Measurements from ENCODE around the gene INPP5A.
A peak's percentile ranks its signal among the peaks of the same experiment; 100 is the strongest.

INPP5A gene

DNA sequence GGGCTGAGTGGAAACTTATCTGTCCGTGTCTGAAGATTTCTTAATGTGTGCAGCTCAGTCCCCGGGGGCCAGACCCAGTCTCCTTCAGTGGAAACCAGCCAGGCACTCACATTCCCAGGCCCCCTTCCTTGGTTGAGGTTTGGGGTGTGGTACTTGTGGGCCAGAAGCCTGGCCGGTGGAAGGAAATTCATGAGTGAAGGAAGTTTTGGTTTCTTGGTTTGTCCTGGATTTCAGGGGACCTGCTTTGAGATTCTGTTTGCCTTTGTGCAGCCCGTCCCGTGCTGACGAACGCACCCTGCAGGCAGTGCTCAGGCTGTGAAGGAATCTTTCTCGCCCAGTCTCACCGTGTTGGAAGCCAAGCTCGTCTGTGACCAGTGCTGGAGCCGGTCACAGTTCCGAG, 2.9 kb downstream of the INPP5A start:
- no peaks in the 10 kb centered on the region for H3K79me1 ChIP-seq (ENCODE audit: low read depth, low read length)
- H3K4me2 ChIP-seq (ENCODE audit: insufficient read depth, low read length, poor library complexity, severe bottlenecking): no peak overlapping the region
- no peak overlapping the region for H3K18ac ChIP-seq (ENCODE audit: low read length)
- DNase-seq (ENCODE audit: low spot score): no peak
- no peak overlapping the region for H4K91ac ChIP-seq (ENCODE audit: low read depth, low read length, poor library complexity)
- H2AFZ ChIP-seq (ENCODE audit: low read length): no peak overlapping the region
- no peak overlapping the region for H2AK5ac ChIP-seq (ENCODE audit: low read depth, low read length)
- H3K9ac ChIP-seq (ENCODE audit: low read depth, low read length, poor library complexity): no peak overlapping the region
- H3K23ac ChIP-seq (ENCODE audit: low read depth, low read length, poor library complexity): no peak overlapping the region
- peaks cover 12 to 36% of the 10 kb centered on the region in 2 donors for H3K4me1 ChIP-seq (ENCODE audit: control insufficient read depth in 2 of 2, insufficient read depth in 1 of 2, low read depth in 1 of 2, low read length in 2 of 2)
- no peak overlapping the region for H2BK15ac ChIP-seq (ENCODE audit: low read length)
- no peak overlapping the region for H3K4me3 ChIP-seq (ENCODE audit: low read length in 2 of 2)
- H2BK120ac ChIP-seq (ENCODE audit: low read depth, low read length): no peak overlapping the region
- no peak overlapping the region for H2BK12ac ChIP-seq (ENCODE audit: low read length)
- no peaks in the 10 kb centered on the region for H3K36me3 ChIP-seq (replicated peaks in 1 of 2; ENCODE audit: control insufficient read depth in 2 of 2, insufficient read depth in 2 of 2, low read length in 2 of 2)
- H3K14ac ChIP-seq (ENCODE audit: low read length): no peak overlapping the region
- H3K9me3 ChIP-seq (replicated peaks in 1 of 2; ENCODE audit: control insufficient read depth in 2 of 2, insufficient read depth in 1 of 2, low read depth in 1 of 2, low read length in 2 of 2): no peaks in the 10 kb centered on the region
- no peaks in the 10 kb centered on the region for H3K27me3 ChIP-seq (ENCODE audit: control insufficient read depth in 3 of 3, insufficient read depth in 3 of 3, low read depth in 1 of 3, low read length in 3 of 3)
- H4K8ac ChIP-seq (ENCODE audit: low read depth, low read length): no peak overlapping the region
- H3K4ac ChIP-seq (ENCODE audit: low read length): no peak overlapping the region
- WGBS, 2 donors (ENCODE audit: extremely low coverage in 2 of 2, insufficient read length in 2 of 2, insufficient replicate concordance in 1 of 2): no CpG with 5 or more reads among the region's 12 CpGs
- no peak overlapping the region for H3K27ac ChIP-seq (replicated peaks; ENCODE audit: low read length)
- H2BK5ac ChIP-seq (ENCODE audit: low read length): no peak overlapping the region

DNA sequence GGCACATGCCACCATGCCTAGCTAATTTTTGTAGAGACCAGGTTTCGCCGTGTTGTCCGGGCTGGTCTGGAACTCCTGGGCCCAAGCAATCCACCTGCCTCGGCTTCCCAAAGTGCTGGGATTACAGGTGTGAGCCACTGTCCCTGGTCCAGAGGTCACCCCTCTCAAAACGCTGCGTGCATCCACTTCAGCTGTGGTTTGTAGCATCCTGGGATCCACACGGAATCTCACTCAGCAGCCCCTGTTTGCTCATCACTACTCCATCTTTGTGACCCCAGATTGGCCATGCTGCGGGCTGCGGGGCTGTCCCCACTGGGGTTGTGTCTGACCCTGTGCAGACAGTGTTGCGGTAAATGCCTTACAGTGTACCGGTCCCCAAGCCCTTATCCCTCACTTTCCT, 3.5 kb downstream of the INPP5A start:
- H3K36me3 ChIP-seq (replicated peaks in 1 of 2; ENCODE audit: control insufficient read depth in 2 of 2, insufficient read depth in 2 of 2, low read length in 2 of 2): no peaks in the 10 kb centered on the region
- no peak overlapping the region for H4K8ac ChIP-seq (ENCODE audit: low read depth, low read length)
- H4K91ac ChIP-seq (ENCODE audit: low read depth, low read length, poor library complexity): no peak overlapping the region
- H3K14ac ChIP-seq (ENCODE audit: low read length): no peak overlapping the region
- no peak overlapping the region for H2AFZ ChIP-seq (ENCODE audit: low read length)
- H3K27ac ChIP-seq (replicated peaks; ENCODE audit: low read length): no peak overlapping the region
- no peaks in the 10 kb centered on the region for H3K27me3 ChIP-seq (ENCODE audit: control insufficient read depth in 3 of 3, insufficient read depth in 3 of 3, low read depth in 1 of 3, low read length in 3 of 3)
- no peak for DNase-seq (ENCODE audit: low spot score)
- no CpG with 5 or more reads among the region's 11 CpGs for WGBS, 2 donors (ENCODE audit: extremely low coverage in 2 of 2, insufficient read length in 2 of 2, insufficient replicate concordance in 1 of 2)
- H3K4me3 ChIP-seq (ENCODE audit: low read length in 2 of 2): no peak overlapping the region
- H2BK5ac ChIP-seq (ENCODE audit: low read length): no peak overlapping the region
- no peak overlapping the region for H2BK15ac ChIP-seq (ENCODE audit: low read length)
- H3K79me1 ChIP-seq (ENCODE audit: low read depth, low read length): no peaks in the 10 kb centered on the region
- no peak overlapping the region for H2AK5ac ChIP-seq (ENCODE audit: low read depth, low read length)
- H3K9ac ChIP-seq (ENCODE audit: low read depth, low read length, poor library complexity): no peak overlapping the region
- no peak overlapping the region for H3K23ac ChIP-seq (ENCODE audit: low read depth, low read length, poor library complexity)
- no peaks in the 10 kb centered on the region for H3K9me3 ChIP-seq (replicated peaks in 1 of 2; ENCODE audit: control insufficient read depth in 2 of 2, insufficient read depth in 1 of 2, low read depth in 1 of 2, low read length in 2 of 2)
- no peak overlapping the region for H3K4me2 ChIP-seq (ENCODE audit: insufficient read depth, low read length, poor library complexity, severe bottlenecking)
- no peak overlapping the region for H3K18ac ChIP-seq (ENCODE audit: low read length)
- no peak overlapping the region for H2BK12ac ChIP-seq (ENCODE audit: low read length)
- H3K4ac ChIP-seq (ENCODE audit: low read length): no peak overlapping the region
- peaks cover 12 to 31% of the 10 kb centered on the region in 2 donors for H3K4me1 ChIP-seq (ENCODE audit: control insufficient read depth in 2 of 2, insufficient read depth in 1 of 2, low read depth in 1 of 2, low read length in 2 of 2)
- no peak overlapping the region for H2BK120ac ChIP-seq (ENCODE audit: low read depth, low read length)

DNA sequence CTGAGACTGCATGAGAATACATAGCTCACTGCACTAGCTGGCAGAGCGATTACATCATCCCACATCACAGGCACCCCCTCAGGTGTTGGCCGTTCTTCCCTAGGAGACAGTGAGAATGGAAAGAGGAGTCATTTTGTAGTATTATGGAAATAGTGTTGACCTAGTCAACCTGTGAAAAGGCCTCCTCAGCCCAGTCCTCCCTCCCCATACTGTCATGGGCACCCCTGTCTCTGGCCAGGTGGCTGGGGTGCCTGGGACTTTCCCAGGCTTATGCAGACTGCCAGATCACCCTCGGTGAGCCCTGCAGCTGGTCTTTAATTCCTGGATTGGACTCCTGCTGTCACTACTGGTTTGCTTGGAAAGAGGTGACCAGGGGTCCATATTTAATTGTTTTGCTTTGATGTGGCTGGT, 4.0 kb downstream of the INPP5A start:
- no peaks in the 10 kb centered on the region for H3K27me3 ChIP-seq (ENCODE audit: control insufficient read depth in 3 of 3, insufficient read depth in 3 of 3, low read depth in 1 of 3, low read length in 3 of 3)

DNA sequence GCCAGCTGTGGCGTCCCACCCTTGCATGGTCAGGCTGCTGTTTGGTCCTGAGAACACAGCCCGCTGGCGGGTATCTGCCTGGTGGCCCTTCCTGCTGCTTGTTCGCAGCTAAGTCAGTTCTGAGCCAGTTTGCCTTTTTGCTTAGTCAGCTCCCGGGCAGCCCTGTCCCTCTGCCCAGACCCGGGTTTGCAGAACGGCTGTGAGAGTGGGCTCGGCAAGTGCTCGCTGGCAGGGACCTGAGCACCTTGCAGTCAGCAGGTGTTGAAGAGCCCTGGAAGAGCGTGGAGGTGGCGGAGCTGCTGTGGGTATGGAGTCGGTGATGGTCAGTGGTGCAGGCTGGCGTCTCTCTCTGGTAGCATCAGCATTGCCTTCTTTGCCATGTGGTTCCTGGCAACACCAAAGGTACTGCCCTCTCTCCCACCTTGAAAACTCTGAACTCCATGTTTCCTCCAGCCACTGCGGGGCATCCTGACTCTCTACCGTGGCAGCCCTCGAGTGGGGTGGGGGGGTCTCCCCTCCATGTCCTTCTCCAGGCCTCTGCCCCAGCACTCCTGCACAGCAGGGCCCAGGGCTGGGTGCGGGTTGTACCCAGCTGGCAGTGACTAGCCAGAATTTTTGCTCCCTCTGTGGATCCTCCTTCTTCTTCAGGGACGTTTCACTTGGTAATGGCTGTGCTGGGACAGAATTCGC, 4.6 kb downstream of the INPP5A start:
- Histone ChIP-seq H2BK120ac (ENCODE audit: low read depth, low read length) (no peak overlapping the region), H3K9ac (ENCODE audit: low read depth, low read length, poor library complexity) (peak overlapping the region; percentile 27), H2BK15ac (ENCODE audit: low read length) (no peak overlapping the region), H3K9me3 (replicated peaks in 1 of 2; ENCODE audit: control insufficient read depth in 2 of 2, insufficient read depth in 1 of 2, low read depth in 1 of 2, low read length in 2 of 2) (no peaks in the 10 kb centered on the region), H2BK5ac (ENCODE audit: low read length) (no peak overlapping the region), H4K8ac (ENCODE audit: low read depth, low read length) (no peak overlapping the region), H3K4me1 (ENCODE audit: control insufficient read depth in 2 of 2, insufficient read depth in 1 of 2, low read depth in 1 of 2, low read length in 2 of 2) (peaks cover 9 to 27% of the 10 kb centered on the region in 2 donors), H3K79me1 (ENCODE audit: low read depth, low read length) (no peaks in the 10 kb centered on the region), H2BK12ac (ENCODE audit: low read length) (no peak overlapping the region), H3K27me3 (ENCODE audit: control insufficient read depth in 3 of 3, insufficient read depth in 3 of 3, low read depth in 1 of 3, low read length in 3 of 3) (no peaks in the 10 kb centered on the region), H4K91ac (ENCODE audit: low read depth, low read length, poor library complexity) (no peak overlapping the region), H3K27ac (replicated peaks; ENCODE audit: low read length) (no peak overlapping the region), H3K14ac (ENCODE audit: low read length) (peak overlapping the region; percentile 90), H3K36me3 (replicated peaks in 1 of 2; ENCODE audit: control insufficient read depth in 2 of 2, insufficient read depth in 2 of 2, low read length in 2 of 2) (no peaks in the 10 kb centered on the region), H3K23ac (ENCODE audit: low read depth, low read length, poor library complexity) (peak overlapping the region; percentile 59), H3K4me3 (ENCODE audit: low read length in 2 of 2) (no peak overlapping the region), H2AK5ac (ENCODE audit: low read depth, low read length) (peak overlapping the region; percentile 87), H3K18ac (ENCODE audit: low read length) (no peak overlapping the region), H3K4ac (ENCODE audit: low read length) (no peak overlapping the region), H2AFZ (ENCODE audit: low read length) (no peak overlapping the region), H3K4me2 (ENCODE audit: insufficient read depth, low read length, poor library complexity, severe bottlenecking) (no peak overlapping the region)
- DNase-seq (ENCODE audit: low spot score): no peak
- no CpG with 5 or more reads among the region's 19 CpGs for WGBS, 2 donors (ENCODE audit: extremely low coverage in 2 of 2, insufficient read length in 2 of 2, insufficient replicate concordance in 1 of 2)

More for the DNA sequence above, 4.0 kb downstream of the INPP5A start:
- Histone ChIP-seq H2AK5ac (ENCODE audit: low read depth, low read length) (no peak overlapping the region), H3K14ac (ENCODE audit: low read length) (no peak overlapping the region), H2AFZ (ENCODE audit: low read length) (no peak overlapping the region), H3K4me3 (ENCODE audit: low read length in 2 of 2) (no peak overlapping the region), H3K4me2 (ENCODE audit: insufficient read depth, low read length, poor library complexity, severe bottlenecking) (no peak overlapping the region), H3K18ac (ENCODE audit: low read length) (no peak overlapping the region), H3K4ac (ENCODE audit: low read length) (no peak overlapping the region), H3K27ac (replicated peaks; ENCODE audit: low read length) (no peak overlapping the region), H2BK12ac (ENCODE audit: low read length) (no peak overlapping the region), H3K9me3 (replicated peaks in 1 of 2; ENCODE audit: control insufficient read depth in 2 of 2, insufficient read depth in 1 of 2, low read depth in 1 of 2, low read length in 2 of 2) (no peaks in the 10 kb centered on the region), H3K23ac (ENCODE audit: low read depth, low read length, poor library complexity) (no peak overlapping the region), H3K9ac (ENCODE audit: low read depth, low read length, poor library complexity) (no peak overlapping the region), H2BK120ac (ENCODE audit: low read depth, low read length) (no peak overlapping the region), H4K91ac (ENCODE audit: low read depth, low read length, poor library complexity) (no peak overlapping the region), H2BK15ac (ENCODE audit: low read length) (no peak overlapping the region), H3K36me3 (replicated peaks in 1 of 2; ENCODE audit: control insufficient read depth in 2 of 2, insufficient read depth in 2 of 2, low read length in 2 of 2) (no peaks in the 10 kb centered on the region), H3K79me1 (ENCODE audit: low read depth, low read length) (no peaks in the 10 kb centered on the region), H4K8ac (ENCODE audit: low read depth, low read length) (no peak overlapping the region), H2BK5ac (ENCODE audit: low read length) (no peak overlapping the region), H3K4me1 (ENCODE audit: control insufficient read depth in 2 of 2, insufficient read depth in 1 of 2, low read depth in 1 of 2, low read length in 2 of 2) (peaks cover 9 to 27% of the 10 kb centered on the region in 2 donors)
- no CpG with 5 or more reads among the region's 3 CpGs for WGBS, 2 donors (ENCODE audit: extremely low coverage in 2 of 2, insufficient read length in 2 of 2, insufficient replicate concordance in 1 of 2)
- no peak for DNase-seq (ENCODE audit: low spot score)

Measured in neuronal stem cell (in vitro differentiated cells).